Keratinocyte (primary cell): ENCODE data around the gene P3H2. TPM values are rescaled to one million over a fixed set of nuclear protein-coding genes. Genes with fewer than 3 reads are reported as not detected.

Source experiments
- DNase-seq: peaks from one replicate; pipeline ENCODE4 v3.0.0-alpha.2; 2011; ENCODE audit warnings: low read depth, missing footprints, low spot score
- FAIRE-seq: peaks from 2 replicates; lab custom pipeline; 2011; peaks lifted over from hg19 to GRCh38; lab: Jason Lieb, UNC
- H2AFZ ChIP-seq: 2 replicates; pipeline ENCODE4 v1.6.0; 2012; ENCODE audit warnings: low read length, control low read depth, inconsistent platforms; ENCODE audit not compliant: control insufficient read depth
- H3K27ac ChIP-seq: 2 replicates; pipeline ENCODE4 v1.5.1; 2011; ENCODE audit warnings: low read length; ENCODE audit not compliant: control insufficient read depth, insufficient read depth
- H3K27me3 ChIP-seq: 3 replicates; pipeline ENCODE4 v1.6.0; 2011; ENCODE audit warnings: low read length; ENCODE audit not compliant: control insufficient read depth, insufficient read depth; ENCODE audit errors: extremely low read depth
- H3K36me3 ChIP-seq, 2 experiments: 2 replicates in 1 of 2; 3 replicates in 1 of 2; pipeline ENCODE4 v1.5.1; 2011; ENCODE audit warnings: low read length in 2 of 2, mild to moderate bottlenecking in 1 of 2; ENCODE audit not compliant: control insufficient read depth in 2 of 2, insufficient read depth in 2 of 2; ENCODE audit errors: extremely low read depth in 1 of 2
- H3K4me1 ChIP-seq: 3 replicates; pipeline ENCODE4 v1.5.1; 2011; ENCODE audit warnings: low read length; ENCODE audit not compliant: control insufficient read depth, insufficient read depth; ENCODE audit errors: extremely low read depth
- H3K4me2 ChIP-seq: 3 replicates; pipeline ENCODE4 v1.6.0; 2011; ENCODE audit warnings: low read depth, low read length; ENCODE audit not compliant: control insufficient read depth, insufficient read depth; ENCODE audit errors: extremely low read depth
- H3K4me3 ChIP-seq, 3 experiments: fragments of 200-600 bp in 1 of 3; sonication (generic) in 1 of 3; 2 replicates in 2 of 3; 3 replicates in 1 of 3; pipeline ENCODE4 v1.5.1; 2011 to 2016; ENCODE audit warnings: low read length in 3 of 3, mild to moderate bottlenecking in 3 of 3, control low read depth in 2 of 3, inconsistent platforms in 1 of 3, low read depth in 1 of 3, mixed read lengths in 1 of 3, mixed run types in 1 of 3, moderate library complexity in 1 of 3; ENCODE audit not compliant: control insufficient read depth in 2 of 3, insufficient read depth in 2 of 3; ENCODE audit errors: extremely low read depth in 1 of 3
- H3K79me2 ChIP-seq: 2 replicates; pipeline ENCODE4 v1.6.0; 2012; ENCODE audit warnings: low read length; ENCODE audit not compliant: control insufficient read depth, insufficient read depth
- H3K9ac ChIP-seq: 3 replicates; pipeline ENCODE4 v1.6.0; 2011; ENCODE audit warnings: low read length; ENCODE audit not compliant: control insufficient read depth, insufficient read depth; ENCODE audit errors: extremely low read depth
- H3K9me1 ChIP-seq: 3 replicates; pipeline ENCODE4 v1.6.0; 2011; ENCODE audit warnings: low read length; ENCODE audit not compliant: control insufficient read depth, insufficient read depth; ENCODE audit errors: extremely low read depth
- H3K9me3 ChIP-seq: 2 replicates; pipeline ENCODE4 v1.5.1; 2012; ENCODE audit warnings: low read depth, low read length; ENCODE audit not compliant: control insufficient read depth
- H4K20me1 ChIP-seq: 3 replicates; pipeline ENCODE4 v1.6.0; 2011; ENCODE audit warnings: low read length; ENCODE audit not compliant: control insufficient read depth, insufficient read depth; ENCODE audit errors: extremely low read depth
- EZH2 ChIP-seq: IDR thresholded peaks from one replicate; pipeline ENCODE4 v1.6.1; 2012; ENCODE audit warnings: inconsistent platforms, mild to moderate bottlenecking, low read length, moderate library complexity
- dilution Hi-C: fragments of 300-500 bp; cut with MboI; formaldehyde crosslinking; loops from one replicate; pipeline ENCODE4 v1.7.0; 2020; ENCODE audit warnings: low sequenced_read_pairs; ENCODE audit not compliant: extremely low pct_ligation_motif_present
- polyA plus RNA-seq, 5 experiments: library from polyadenylated mRNA; depleted of rRNA in 3 of 5; stranded (reverse) in 3 of 5; stranded (forward) in 1 of 5; unstranded in 1 of 5; fragments of >200 nt; gene quantifications; 1 replicate in 1 of 5; 2 replicates in 3 of 5; 3 replicates in 1 of 5; pipeline versions ENCODE4 v1.2.1 to v1.2.3, GENCODE V29; 2011 to 2012; ENCODE audit warnings: missing spikeins in 2 of 5, low read depth in 1 of 5, low replicate concordance in 1 of 5
- TF ChIP-seq, protein P1 (sequence below), 3 experiments: IDR thresholded peaks in 1 of 3; conservative IDR thresholded peaks in 1 of 3; optimal IDR thresholded peaks in 1 of 3; 2 replicates in 2 of 3; 3 replicates in 1 of 3; pipeline versions ENCODE3 to v1.5.1; 2011; ENCODE audit warnings: low read length in 3 of 3, mild to moderate bottlenecking in 3 of 3, moderate library complexity in 2 of 3, control low read depth in 1 of 3, inconsistent platforms in 1 of 3; ENCODE audit not compliant: insufficient read depth in 2 of 3; ENCODE audit errors: extremely low read depth in 1 of 3

Gene P3H2
- polyA plus RNA-seq, 1 donor (not counting 4 experiments of a cell fraction or from before 2014, with no cell fraction given): 115 TPM

DNA sequence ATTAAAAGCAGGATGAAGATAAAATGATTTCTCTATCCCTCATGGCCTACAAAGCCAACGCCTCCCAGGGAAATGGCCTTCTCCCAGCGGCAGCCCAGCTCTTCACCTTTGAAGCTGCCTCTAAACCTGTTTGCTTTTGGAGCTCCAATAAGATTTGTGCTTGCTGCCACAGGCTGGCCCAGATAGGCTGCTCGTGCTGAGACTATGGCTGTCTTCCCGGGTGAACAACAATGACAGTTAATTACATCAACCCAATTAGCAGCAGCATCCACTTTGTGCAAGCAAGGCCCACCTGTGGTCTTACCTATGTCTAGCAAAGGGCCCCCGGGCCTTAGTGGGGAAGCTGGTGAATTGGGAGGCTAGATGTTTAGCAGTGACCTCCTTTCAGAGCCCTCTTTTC, 179.6 kb downstream of the P3H2 start:
- TF ChIP-seq EZH2: no peak
- TF ChIP-seq, protein P1, sequence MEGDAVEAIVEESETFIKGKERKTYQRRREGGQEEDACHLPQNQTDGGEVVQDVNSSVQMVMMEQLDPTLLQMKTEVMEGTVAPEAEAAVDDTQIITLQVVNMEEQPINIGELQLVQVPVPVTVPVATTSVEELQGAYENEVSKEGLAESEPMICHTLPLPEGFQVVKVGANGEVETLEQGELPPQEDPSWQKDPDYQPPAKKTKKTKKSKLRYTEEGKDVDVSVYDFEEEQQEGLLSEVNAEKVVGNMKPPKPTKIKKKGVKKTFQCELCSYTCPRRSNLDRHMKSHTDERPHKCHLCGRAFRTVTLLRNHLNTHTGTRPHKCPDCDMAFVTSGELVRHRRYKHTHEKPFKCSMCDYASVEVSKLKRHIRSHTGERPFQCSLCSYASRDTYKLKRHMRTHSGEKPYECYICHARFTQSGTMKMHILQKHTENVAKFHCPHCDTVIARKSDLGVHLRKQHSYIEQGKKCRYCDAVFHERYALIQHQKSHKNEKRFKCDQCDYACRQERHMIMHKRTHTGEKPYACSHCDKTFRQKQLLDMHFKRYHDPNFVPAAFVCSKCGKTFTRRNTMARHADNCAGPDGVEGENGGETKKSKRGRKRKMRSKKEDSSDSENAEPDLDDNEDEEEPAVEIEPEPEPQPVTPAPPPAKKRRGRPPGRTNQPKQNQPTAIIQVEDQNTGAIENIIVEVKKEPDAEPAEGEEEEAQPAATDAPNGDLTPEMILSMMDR (optimal IDR thresholded peaks at IDR 0.05 in 1 of 3, IDR thresholded peaks at IDR 0.05 in 1 of 3, conservative IDR thresholded peaks at IDR 0.05 in 1 of 3; ENCODE audit: extremely low read depth in 1 of 3, insufficient read depth in 2 of 3, low read length in 3 of 3): no peak
- H3K4me2 ChIP-seq: peak overlapping the region; percentile 3
- no peak overlapping the region for H2AFZ ChIP-seq

GRCh38 chr3:189937302-189938127, 183.2 kb downstream of the P3H2 start:
- Histone ChIP-seq H4K20me1 (no peaks in the 10 kb centered on the region), H3K4me2 (peak overlapping the region; percentile 45), H3K9me3 (no peaks in the 10 kb centered on the region), H3K36me3 (no peaks in the 10 kb centered on the region), H3K4me1 (peaks cover 58% of the 10 kb centered on the region), H3K9ac (peak overlapping the region; percentile 59), H2AFZ (no peak overlapping the region), H3K9me1 (no peaks in the 10 kb centered on the region), H3K79me2 (no peaks in the 10 kb centered on the region), H3K27ac (peak overlapping the region; percentile 95), H3K4me3 (no peak overlapping the region), H3K27me3 (no peaks in the 10 kb centered on the region)
- FAIRE-seq (peak; percentile 99), DNase-seq (peak; percentile 100)
- TF ChIP-seq, protein P1 (optimal IDR thresholded peaks at IDR 0.05 in 1 of 3, IDR thresholded peaks at IDR 0.05 in 1 of 3, conservative IDR thresholded peaks at IDR 0.05 in 1 of 3; ENCODE audit: extremely low read depth in 1 of 3, insufficient read depth in 2 of 3, low read length in 3 of 3): no peak
- TF ChIP-seq EZH2: no peak
- dilution Hi-C loops: no loop called here

More for the DNA sequence above, 179.6 kb downstream of the P3H2 start:
- Histone ChIP-seq H3K27me3 (no peaks in the 10 kb centered on the region), H3K27ac (peak overlapping the region; percentile 99), H3K9ac (peak overlapping the region; percentile 55), H3K4me3 (no peak overlapping the region), H3K4me1 (peaks cover 81% of the 10 kb centered on the region), H3K79me2 (no peaks in the 10 kb centered on the region), H4K20me1 (no peaks in the 10 kb centered on the region), H3K9me1 (no peaks in the 10 kb centered on the region), H3K36me3 (no peaks in the 10 kb centered on the region), H3K9me3 (no peaks in the 10 kb centered on the region)
- no peak for FAIRE-seq
- no peak for DNase-seq
- dilution Hi-C loops: no loop called here
